HEK293 (cell line): ENCODE measurements around the gene ACAD8.

ENCODE experiments used
- CTCF ChIA-PET: fragments of 350-600 bp; formaldehyde crosslinking; extraction: SDS; loops from one replicate; lab custom pipeline; 2021; ENCODE audit warnings: antibody characterized with exemption; lab: Yijun Ruan, JAX
- POLR2A ChIA-PET: fragments of 300-600 bp; formaldehyde crosslinking; extraction: SDS; loops from one replicate; lab custom pipeline; 2020; ENCODE audit warnings: antibody characterized with exemption, inconsistent platforms; lab: Yijun Ruan, JAX
- H3K27ac ChIP-seq: fragments of 200-500 bp; sonication (Bioruptor generic); 2 replicates; pipeline ENCODE4 v1.5.1; 2014; ENCODE audit warnings: low read depth, low read length, control low read depth, inconsistent platforms; ENCODE audit errors: extremely low read depth
- H3K36me3 ChIP-seq, 2 experiments: fragments of 200-500 bp in 1 of 2; sonication (Bioruptor generic) in 1 of 2; 1 replicate in 1 of 2; 2 replicates in 1 of 2; pipeline ENCODE4 v1.5.1; 2014 to 2017; ENCODE audit warnings: inconsistent platforms in 2 of 2, low read length in 2 of 2; ENCODE audit not compliant: control insufficient read depth in 2 of 2, insufficient read depth in 1 of 2
- H3K4me1 ChIP-seq: fragments of 200-500 bp; sonication (Bioruptor generic); 2 replicates; pipeline ENCODE4 v1.5.1; 2014; ENCODE audit warnings: mild to moderate bottlenecking, low read length, inconsistent platforms; ENCODE audit not compliant: control insufficient read depth, insufficient read depth
- H3K4me3 ChIP-seq: 2 replicates; pipeline ENCODE4 v1.5.1; 2011; ENCODE audit warnings: low read depth, mild to moderate bottlenecking, control low read depth, low read length, moderate library complexity
- H3K9me3 ChIP-seq: fragments of 200-500 bp; sonication (Bioruptor generic); 2 replicates; pipeline ENCODE4 v1.5.1; 2014; ENCODE audit warnings: low read depth, low read length, inconsistent platforms; ENCODE audit not compliant: control insufficient read depth, insufficient read depth
- PRDM1 ChIP-seq: fragments of 450-650 bp; formaldehyde crosslinking; IDR thresholded peaks from 2 replicates; pipeline ENCODE4; 2016; ENCODE audit warnings: missing biosample characterization, missing genetic modification characterization
- SP7 ChIP-seq: fragments of 450-650 bp; formaldehyde crosslinking; IDR thresholded peaks from 2 replicates; pipeline ENCODE4 v1.5.1; 2016; ENCODE audit warnings: missing biosample characterization, missing genetic modification characterization
- ZBTB17 ChIP-seq: fragments of 450-650 bp; formaldehyde crosslinking; IDR thresholded peaks from 2 replicates; pipeline ENCODE4 v1.5.1; 2016; ENCODE audit warnings: missing biosample characterization, missing genetic modification characterization
- ZBTB8A ChIP-seq: fragments of 450-650 bp; formaldehyde crosslinking; IDR thresholded peaks from 2 replicates; pipeline ENCODE4 v1.5.1; 2016; ENCODE audit warnings: missing biosample characterization, missing genetic modification characterization
- ZFP69B ChIP-seq: fragments of 450-650 bp; formaldehyde crosslinking; IDR thresholded peaks from 2 replicates; pipeline ENCODE4 v1.5.1; 2016; ENCODE audit warnings: missing biosample characterization, missing genetic modification characterization
- ZIC2 ChIP-seq: fragments of 450-650 bp; formaldehyde crosslinking; IDR thresholded peaks from 2 replicates; pipeline ENCODE4 v1.5.1; 2016; ENCODE audit warnings: missing biosample characterization, missing genetic modification characterization
- ZNF112 ChIP-seq: fragments of 450-650 bp; formaldehyde crosslinking; IDR thresholded peaks from 2 replicates; pipeline ENCODE4 v1.5.0; 2017; ENCODE audit warnings: missing biosample characterization, missing genetic modification characterization
- ZNF121 ChIP-seq: fragments of 450-650 bp; formaldehyde crosslinking; IDR thresholded peaks from 2 replicates; pipeline ENCODE4 v1.5.1; 2016; ENCODE audit warnings: missing biosample characterization, missing genetic modification characterization
- ZNF324 ChIP-seq: fragments of 450-650 bp; formaldehyde crosslinking; IDR thresholded peaks from 2 replicates; pipeline ENCODE4 v1.5.1; 2016; ENCODE audit warnings: missing biosample characterization, missing genetic modification characterization
- ZNF416 ChIP-seq: fragments of 450-650 bp; formaldehyde crosslinking; IDR thresholded peaks from 2 replicates; pipeline ENCODE4 v1.5.1; 2016; ENCODE audit warnings: missing biosample characterization, missing genetic modification characterization
- ZNF514 ChIP-seq: fragments of 450-650 bp; formaldehyde crosslinking; IDR thresholded peaks from 2 replicates; pipeline ENCODE4 v1.5.1; 2016; ENCODE audit warnings: missing biosample characterization, missing genetic modification characterization
- ZNF529 ChIP-seq: fragments of 450-650 bp; formaldehyde crosslinking; IDR thresholded peaks from 2 replicates; pipeline ENCODE4 v1.5.1; 2017; ENCODE audit warnings: missing genetic modification characterization, missing biosample characterization; ENCODE audit not compliant: insufficient replicate concordance
- ZNF629 ChIP-seq: fragments of 450-650 bp; formaldehyde crosslinking; IDR thresholded peaks from 2 replicates; pipeline ENCODE4 v1.5.1; 2017; ENCODE audit warnings: missing biosample characterization, missing genetic modification characterization
- ZNF677 ChIP-seq: fragments of 450-650 bp; IDR thresholded peaks from 2 replicates; pipeline ENCODE4 v1.5.0; 2018; ENCODE audit warnings: missing biosample characterization, mild to moderate bottlenecking, missing genetic modification characterization, moderate library complexity
- ZNF837 ChIP-seq: fragments of 450-650 bp; formaldehyde crosslinking; IDR thresholded peaks from 2 replicates; pipeline ENCODE4 v1.5.1; 2016; ENCODE audit warnings: missing biosample characterization, missing genetic modification characterization
- ZSCAN23 ChIP-seq: fragments of 450-650 bp; formaldehyde crosslinking; IDR thresholded peaks from 2 replicates; pipeline ENCODE4 v1.5.1; 2016; ENCODE audit warnings: missing biosample characterization, missing genetic modification characterization
- ZSCAN30 ChIP-seq: fragments of 450-650 bp; IDR thresholded peaks from 2 replicates; pipeline ENCODE4 v1.5.1; 2018; ENCODE audit warnings: missing biosample characterization, mild to moderate bottlenecking, missing genetic modification characterization, moderate library complexity
- TF ChIP-seq, protein P1 (sequence below): fragments of 450-650 bp; formaldehyde crosslinking; IDR thresholded peaks from 2 replicates; pipeline ENCODE4 v1.5.1; 2016; ENCODE audit warnings: missing biosample characterization, missing genetic modification characterization
- TF ChIP-seq, protein P2 (sequence below): fragments of 450-650 bp; formaldehyde crosslinking; IDR thresholded peaks from 2 replicates; pipeline ENCODE4 v1.5.1; 2016; ENCODE audit warnings: missing biosample characterization, missing genetic modification characterization
- TF ChIP-seq, protein P3 (sequence below): fragments of 450-650 bp; formaldehyde crosslinking; IDR thresholded peaks from 2 replicates; pipeline ENCODE4 v1.5.1; 2016; ENCODE audit warnings: missing biosample characterization, missing genetic modification characterization, borderline replicate concordance
- TF ChIP-seq, protein P4 (sequence below): fragments of 450-650 bp; formaldehyde crosslinking; IDR thresholded peaks from 2 replicates; pipeline ENCODE4 v1.5.1; 2016; ENCODE audit warnings: missing biosample characterization, missing genetic modification characterization
- TF ChIP-seq, protein P5 (sequence below): fragments of 450-650 bp; formaldehyde crosslinking; IDR thresholded peaks from 2 replicates; pipeline ENCODE4 v1.5.1; 2016; ENCODE audit warnings: missing biosample characterization, missing genetic modification characterization
- TF ChIP-seq, protein P6 (sequence below): fragments of 450-650 bp; formaldehyde crosslinking; IDR thresholded peaks from 2 replicates; pipeline ENCODE4 v1.5.1; 2016; ENCODE audit warnings: missing biosample characterization, missing genetic modification characterization
- TF ChIP-seq, protein P7 (sequence below): fragments of 450-650 bp; formaldehyde crosslinking; IDR thresholded peaks from 2 replicates; pipeline ENCODE4 v1.5.1; 2016; ENCODE audit warnings: missing biosample characterization, missing genetic modification characterization, low read depth

The ACAD8 gene

DNA sequence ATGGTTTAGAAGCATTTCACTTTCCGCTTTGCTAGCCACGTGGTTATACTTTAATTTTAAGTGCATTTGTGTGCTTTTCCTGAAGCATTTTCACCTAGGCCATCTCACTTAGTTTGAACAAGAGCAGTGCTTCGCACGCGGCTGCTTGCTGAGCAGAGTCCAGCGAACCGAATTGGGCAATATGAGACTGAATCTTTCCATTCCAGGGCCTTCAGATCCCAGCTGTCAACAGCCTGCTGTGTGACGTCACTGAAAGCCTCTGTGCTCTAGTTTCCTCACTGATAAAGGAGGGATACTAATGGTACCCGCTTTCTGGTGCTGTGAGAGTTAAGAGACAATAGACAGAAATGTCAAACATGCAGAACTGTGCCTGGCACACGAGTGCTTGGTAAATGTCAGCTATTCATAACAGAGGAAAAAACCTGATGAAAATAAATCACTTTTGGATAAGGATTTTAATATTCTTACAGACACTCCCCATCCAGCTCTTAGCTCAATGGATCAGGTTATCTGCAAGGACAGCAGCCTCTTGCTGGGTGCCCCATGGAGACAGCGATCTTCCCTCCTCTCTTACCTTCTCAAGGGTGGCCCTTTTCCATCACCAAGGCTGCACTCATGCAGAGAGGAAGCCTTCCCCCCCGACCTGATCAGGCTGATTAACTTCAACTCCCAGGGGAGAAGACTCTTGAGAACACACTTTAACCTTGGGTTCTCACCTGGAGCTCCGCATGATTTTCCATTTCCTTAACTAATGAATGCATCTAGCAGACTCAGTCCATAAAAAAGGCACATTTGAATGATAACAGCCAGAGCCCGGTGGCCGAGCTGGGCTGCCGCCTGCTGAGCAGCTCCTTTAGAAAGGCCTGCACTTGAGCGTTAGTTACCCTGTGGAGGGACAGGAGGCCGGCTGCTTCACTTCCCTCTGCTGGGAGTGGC is 19.3 kb downstream of the ACAD8 start:
- H3K27ac ChIP-seq = no peak overlapping the region
- CTCF ChIA-PET = interaction anchor here (0.7 to 5.4 kb wide), 4 partner anchors 11 to 274 kb away, joined by 3 to 35 read pairs (median 5); no protein-coding TSS in a partner anchor
- TF ChIP-seq ZNF514 = no peak
- TF ChIP-seq ZSCAN23 (tag by site-specific recombination) = no peak
- TF ChIP-seq, protein P1, sequence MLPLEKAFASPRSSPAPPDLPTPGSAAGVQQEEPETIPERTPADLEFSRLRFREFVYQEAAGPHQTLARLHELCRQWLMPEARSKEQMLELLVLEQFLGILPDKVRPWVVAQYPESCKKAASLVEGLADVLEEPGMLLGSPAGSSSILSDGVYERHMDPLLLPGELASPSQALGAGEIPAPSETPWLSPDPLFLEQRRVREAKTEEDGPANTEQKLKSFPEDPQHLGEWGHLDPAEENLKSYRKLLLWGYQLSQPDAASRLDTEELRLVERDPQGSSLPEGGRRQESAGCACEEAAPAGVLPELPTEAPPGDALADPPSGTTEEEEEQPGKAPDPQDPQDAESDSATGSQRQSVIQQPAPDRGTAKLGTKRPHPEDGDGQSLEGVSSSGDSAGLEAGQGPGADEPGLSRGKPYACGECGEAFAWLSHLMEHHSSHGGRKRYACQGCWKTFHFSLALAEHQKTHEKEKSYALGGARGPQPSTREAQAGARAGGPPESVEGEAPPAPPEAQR (tag by site-specific recombination) = no peak
- no peak for TF ChIP-seq ZNF529 (tag by site-specific recombination)
- no peak for TF ChIP-seq SP7 (tag by site-specific recombination)
- no peak for TF ChIP-seq ZNF677 (tag by site-specific recombination)
- no peak for TF ChIP-seq ZFP69B (tag by site-specific recombination)
- TF ChIP-seq, protein P2, sequence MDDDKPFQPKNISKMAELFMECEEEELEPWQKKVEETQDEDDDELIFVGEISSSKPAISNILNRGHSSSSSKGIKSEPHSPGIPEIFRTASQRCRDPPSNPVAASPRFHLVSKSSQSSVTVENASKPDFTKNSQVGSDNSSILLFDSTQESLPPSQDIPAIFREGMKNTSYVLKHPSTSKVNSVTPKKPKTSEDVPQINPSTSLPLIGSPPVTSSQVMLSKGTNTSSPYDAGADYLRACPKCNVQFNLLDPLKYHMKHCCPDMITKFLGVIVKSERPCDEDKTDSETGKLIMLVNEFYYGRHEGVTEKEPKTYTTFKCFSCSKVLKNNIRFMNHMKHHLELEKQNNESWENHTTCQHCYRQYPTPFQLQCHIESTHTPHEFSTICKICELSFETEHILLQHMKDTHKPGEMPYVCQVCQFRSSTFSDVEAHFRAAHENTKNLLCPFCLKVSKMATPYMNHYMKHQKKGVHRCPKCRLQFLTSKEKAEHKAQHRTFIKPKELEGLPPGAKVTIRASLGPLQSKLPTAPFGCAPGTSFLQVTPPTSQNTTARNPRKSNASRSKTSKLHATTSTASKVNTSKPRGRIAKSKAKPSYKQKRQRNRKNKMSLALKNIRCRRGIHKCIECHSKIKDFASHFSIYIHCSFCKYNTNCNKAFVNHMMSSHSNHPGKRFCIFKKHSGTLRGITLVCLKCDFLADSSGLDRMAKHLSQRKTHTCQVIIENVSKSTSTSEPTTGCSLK (tag by site-specific recombination) = no peak
- no peak for TF ChIP-seq ZSCAN30 (tag by site-specific recombination)
- peak; percentile 25; the same call in 1 of the 2 replicates for TF ChIP-seq ZBTB8A (tag by site-specific recombination)
- peak; percentile 94 for TF ChIP-seq ZIC2 (tag by site-specific recombination)
- no peak for TF ChIP-seq ZNF837 (tag by site-specific recombination)
- TF ChIP-seq ZNF416 = no peak
- TF ChIP-seq ZBTB17 (tag by site-specific recombination) = 0 out of 2 replicates have a peak, but pooled peaks have one; percentile 14
- TF ChIP-seq, protein P3, sequence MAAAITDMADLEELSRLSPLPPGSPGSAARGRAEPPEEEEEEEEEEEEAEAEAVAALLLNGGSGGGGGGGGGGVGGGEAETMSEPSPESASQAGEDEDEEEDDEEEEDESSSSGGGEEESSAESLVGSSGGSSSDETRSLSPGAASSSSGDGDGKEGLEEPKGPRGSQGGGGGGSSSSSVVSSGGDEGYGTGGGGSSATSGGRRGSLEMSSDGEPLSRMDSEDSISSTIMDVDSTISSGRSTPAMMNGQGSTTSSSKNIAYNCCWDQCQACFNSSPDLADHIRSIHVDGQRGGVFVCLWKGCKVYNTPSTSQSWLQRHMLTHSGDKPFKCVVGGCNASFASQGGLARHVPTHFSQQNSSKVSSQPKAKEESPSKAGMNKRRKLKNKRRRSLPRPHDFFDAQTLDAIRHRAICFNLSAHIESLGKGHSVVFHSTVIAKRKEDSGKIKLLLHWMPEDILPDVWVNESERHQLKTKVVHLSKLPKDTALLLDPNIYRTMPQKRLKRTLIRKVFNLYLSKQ (tag by site-specific recombination) = no peak
- TF ChIP-seq, protein P4, sequence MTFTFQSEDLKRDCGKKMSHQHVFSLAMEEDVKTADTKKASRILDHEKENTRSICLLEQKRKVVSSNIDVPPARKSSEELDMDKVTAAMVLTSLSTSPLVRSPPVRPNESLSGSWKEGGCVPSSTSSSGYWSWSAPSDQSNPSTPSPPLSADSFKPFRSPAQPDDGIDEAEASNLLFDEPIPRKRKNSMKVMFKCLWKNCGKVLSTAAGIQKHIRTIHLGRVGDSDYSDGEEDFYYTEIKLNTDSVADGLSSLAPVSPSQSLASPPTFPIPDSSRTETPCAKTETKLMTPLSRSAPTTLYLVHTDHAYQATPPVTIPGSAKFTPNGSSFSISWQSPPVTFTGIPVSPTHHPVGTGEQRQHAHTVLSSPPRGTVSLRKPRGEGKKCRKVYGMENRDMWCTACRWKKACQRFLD (tag by site-specific recombination) = no peak
- TF ChIP-seq PRDM1 (tag by site-specific recombination) = 0 out of 2 replicates have a peak, but pooled peaks have one; percentile 6
- TF ChIP-seq, protein P5, sequence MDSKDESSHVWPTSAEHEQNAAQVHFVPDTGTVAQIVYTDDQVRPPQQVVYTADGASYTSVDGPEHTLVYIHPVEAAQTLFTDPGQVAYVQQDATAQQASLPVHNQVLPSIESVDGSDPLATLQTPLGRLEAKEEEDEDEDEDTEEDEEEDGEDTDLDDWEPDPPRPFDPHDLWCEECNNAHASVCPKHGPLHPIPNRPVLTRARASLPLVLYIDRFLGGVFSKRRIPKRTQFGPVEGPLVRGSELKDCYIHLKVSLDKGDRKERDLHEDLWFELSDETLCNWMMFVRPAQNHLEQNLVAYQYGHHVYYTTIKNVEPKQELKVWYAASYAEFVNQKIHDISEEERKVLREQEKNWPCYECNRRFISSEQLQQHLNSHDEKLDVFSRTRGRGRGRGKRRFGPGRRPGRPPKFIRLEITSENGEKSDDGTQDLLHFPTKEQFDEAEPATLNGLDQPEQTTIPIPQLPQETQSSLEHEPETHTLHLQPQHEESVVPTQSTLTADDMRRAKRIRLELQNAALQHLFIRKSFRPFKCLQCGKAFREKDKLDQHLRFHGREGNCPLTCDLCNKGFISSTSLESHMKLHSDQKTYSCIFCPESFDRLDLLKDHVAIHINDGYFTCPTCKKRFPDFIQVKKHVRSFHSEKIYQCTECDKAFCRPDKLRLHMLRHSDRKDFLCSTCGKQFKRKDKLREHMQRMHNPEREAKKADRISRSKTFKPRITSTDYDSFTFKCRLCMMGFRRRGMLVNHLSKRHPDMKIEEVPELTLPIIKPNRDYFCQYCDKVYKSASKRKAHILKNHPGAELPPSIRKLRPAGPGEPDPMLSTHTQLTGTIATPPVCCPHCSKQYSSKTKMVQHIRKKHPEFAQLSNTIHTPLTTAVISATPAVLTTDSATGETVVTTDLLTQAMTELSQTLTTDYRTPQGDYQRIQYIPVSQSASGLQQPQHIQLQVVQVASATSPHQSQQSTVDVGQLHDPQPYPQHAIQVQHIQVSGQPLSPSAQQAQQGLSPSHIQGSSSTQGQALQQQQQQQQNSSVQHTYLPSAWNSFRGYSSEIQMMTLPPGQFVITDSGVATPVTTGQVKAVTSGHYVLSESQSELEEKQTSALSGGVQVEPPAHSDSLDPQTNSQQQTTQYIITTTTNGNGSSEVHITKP (tag by site-specific recombination) = 0 out of 2 replicates have a peak, but pooled peaks have one; percentile 15
- peak; percentile 60 for TF ChIP-seq ZNF629
- TF ChIP-seq, protein P6, sequence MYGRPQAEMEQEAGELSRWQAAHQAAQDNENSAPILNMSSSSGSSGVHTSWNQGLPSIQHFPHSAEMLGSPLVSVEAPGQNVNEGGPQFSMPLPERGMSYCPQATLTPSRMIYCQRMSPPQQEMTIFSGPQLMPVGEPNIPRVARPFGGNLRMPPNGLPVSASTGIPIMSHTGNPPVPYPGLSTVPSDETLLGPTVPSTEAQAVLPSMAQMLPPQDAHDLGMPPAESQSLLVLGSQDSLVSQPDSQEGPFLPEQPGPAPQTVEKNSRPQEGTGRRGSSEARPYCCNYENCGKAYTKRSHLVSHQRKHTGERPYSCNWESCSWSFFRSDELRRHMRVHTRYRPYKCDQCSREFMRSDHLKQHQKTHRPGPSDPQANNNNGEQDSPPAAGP (tag by site-specific recombination) = no peak
- TF ChIP-seq, protein P7, sequence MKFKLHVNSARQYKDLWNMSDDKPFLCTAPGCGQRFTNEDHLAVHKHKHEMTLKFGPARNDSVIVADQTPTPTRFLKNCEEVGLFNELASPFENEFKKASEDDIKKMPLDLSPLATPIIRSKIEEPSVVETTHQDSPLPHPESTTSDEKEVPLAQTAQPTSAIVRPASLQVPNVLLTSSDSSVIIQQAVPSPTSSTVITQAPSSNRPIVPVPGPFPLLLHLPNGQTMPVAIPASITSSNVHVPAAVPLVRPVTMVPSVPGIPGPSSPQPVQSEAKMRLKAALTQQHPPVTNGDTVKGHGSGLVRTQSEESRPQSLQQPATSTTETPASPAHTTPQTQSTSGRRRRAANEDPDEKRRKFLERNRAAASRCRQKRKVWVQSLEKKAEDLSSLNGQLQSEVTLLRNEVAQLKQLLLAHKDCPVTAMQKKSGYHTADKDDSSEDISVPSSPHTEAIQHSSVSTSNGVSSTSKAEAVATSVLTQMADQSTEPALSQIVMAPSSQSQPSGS (tag by site-specific recombination) = peak; percentile 60
- no peak for TF ChIP-seq ZNF121
- TF ChIP-seq ZNF324 = no peak
- no peak for TF ChIP-seq ZNF112 (tag by site-specific recombination)

More for the DNA sequence above, 19.3 kb downstream of the ACAD8 start:
- POLR2A ChIA-PET = interaction anchor here (0.8 to 2.2 kb wide), 4 partner anchors 11 to 239 kb away, joined by 3 to 11 read pairs (median 8); partner anchors contain the start of genes ACAD8, NCAPD3, THYN1 and VPS26B
- Histone ChIP-seq H3K4me1 (peaks cover 7% of the 10 kb centered on the region), H3K4me3 (no peak overlapping the region), H3K36me3 (no peaks in the 10 kb centered on the region), H3K9me3 (no peaks in the 10 kb centered on the region)
